ENCODE results near the gene TUBG1.
A peak's percentile ranks its signal among the peaks of the same experiment; 100 is the strongest.
"Not testable (repeated sequence)": the region's sequence is repeated elsewhere in the genome, so short reads cannot be mapped to it uniquely, and the experiment has no call there.

TUBG1 gene

DNA sequence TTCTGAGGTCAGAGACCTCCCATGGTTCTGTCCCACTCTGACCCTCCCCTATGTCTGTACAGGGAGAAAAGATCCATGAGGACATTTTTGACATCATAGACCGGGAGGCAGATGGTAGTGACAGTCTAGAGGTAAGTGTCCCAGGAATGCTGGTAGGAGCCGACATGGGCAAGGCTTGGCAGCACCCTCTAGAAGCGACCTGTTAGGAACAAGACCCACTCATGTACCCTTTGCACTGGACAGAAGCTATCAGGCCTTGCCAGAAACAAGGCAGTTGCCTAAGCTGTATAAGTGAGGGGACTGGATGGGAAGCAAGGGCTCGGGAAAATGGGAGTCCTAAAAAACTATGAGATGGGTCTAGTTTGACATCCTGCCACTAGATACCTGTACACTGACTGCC, 2.5 kb downstream of the TUBG1 start:
- TF ChIP-seq TAF1 (IDR thresholded peaks at IDR 0.05; ENCODE audit: borderline replicate concordance, low read depth, low read length) (no peak), POLR2AphosphoS5 (IDR thresholded peaks at IDR 0.05; ENCODE audit: low read depth, low read length) (no peak), POLR2A (IDR thresholded peaks at IDR 0.05; ENCODE audit: low read depth, low read length) (no peak)
- FAIRE-seq (peak; percentile 30), DNase-seq (ENCODE audit: insufficient read length) (no peak)

DNA sequence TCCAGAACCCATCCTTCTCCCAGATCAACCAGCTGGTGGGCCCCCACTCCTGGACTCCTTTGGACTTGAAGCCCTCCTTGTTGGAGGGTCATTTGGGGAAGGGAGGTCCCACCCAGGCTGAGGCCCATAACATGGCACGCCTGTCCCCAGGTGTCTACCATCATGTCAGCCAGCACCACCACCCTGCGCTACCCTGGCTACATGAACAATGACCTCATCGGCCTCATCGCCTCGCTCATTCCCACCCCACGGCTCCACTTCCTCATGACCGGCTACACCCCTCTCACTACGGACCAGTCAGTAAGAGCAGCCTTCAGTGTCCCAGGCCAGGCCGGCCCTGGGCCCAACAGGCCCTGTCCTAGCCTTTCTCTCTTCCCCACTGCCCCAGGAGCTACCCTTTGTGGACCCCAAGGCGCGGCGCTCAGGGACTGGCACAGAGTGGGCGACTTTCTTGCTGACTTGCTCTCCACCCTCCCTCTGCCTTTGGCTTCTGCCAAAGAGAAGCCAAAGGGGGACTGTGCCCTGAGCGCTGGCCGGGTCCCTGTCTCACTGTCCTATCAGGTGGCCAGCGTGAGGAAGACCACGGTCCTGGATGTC, 4.3 kb downstream of the TUBG1 start:
- FAIRE-seq: no peak
- DNase-seq (ENCODE audit: insufficient read length): no peak
- TF ChIP-seq POLR2AphosphoS5 (IDR thresholded peaks at IDR 0.05; ENCODE audit: low read depth, low read length) (no peak), TAF1 (IDR thresholded peaks at IDR 0.05; ENCODE audit: borderline replicate concordance, low read depth, low read length) (no peak), POLR2A (IDR thresholded peaks at IDR 0.05; ENCODE audit: low read depth, low read length) (no peak)

- TF ChIP-seq POLR2A (IDR thresholded peaks at IDR 0.05; ENCODE audit: low read depth, low read length) (no peak; the same call in 1 of the 2 replicates), TAF1 (IDR thresholded peaks at IDR 0.05; ENCODE audit: borderline replicate concordance, low read depth, low read length) (no peak), POLR2AphosphoS5 (IDR thresholded peaks at IDR 0.05; ENCODE audit: low read depth, low read length) (no peak)
- peak; percentile 29 for DNase-seq (ENCODE audit: insufficient read length)
- peak; percentile 77 for FAIRE-seq
These were observed 8.5 kb downstream of the TUBG1 start for GRCh38 chr17:42617956-42618431.

DNA sequence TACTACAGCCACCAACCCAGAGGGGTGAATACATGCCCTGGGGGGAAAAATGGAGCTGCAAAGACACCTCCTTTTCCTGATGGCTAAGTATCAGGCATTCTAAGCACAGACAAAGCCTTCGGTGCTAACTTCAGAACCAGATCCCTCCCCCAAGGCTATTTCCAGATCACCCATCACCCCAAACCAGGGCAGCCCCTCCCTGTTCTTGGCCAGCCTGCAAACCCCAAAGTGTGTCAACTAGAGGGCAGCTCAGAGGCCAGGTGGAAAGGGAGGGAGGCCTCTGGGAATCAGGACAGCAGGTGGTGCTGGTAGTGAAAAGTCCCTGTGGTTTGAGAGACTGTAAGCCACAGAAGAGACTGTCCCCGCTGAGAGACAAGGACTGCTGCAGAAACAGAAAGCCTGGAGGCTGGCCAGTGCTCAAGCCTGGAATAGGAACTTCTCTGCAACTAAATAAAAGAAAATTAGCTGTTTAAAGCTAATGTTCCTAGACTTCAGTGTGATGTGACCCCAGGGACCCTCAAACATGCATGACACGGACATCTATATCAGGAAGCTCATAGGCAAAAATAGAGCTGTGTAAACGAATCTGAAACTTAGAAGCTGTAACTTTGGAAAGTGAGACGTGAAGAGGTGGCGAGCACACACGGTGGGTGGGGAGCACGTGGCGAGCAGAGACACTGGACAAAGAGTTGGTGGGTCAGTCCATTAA, 9.1 kb downstream of the TUBG1 start:
- FAIRE-seq: peak; percentile 91
- DNase-seq (ENCODE audit: insufficient read length): peak; percentile 68
- TF ChIP-seq TAF1 (IDR thresholded peaks at IDR 0.05; ENCODE audit: borderline replicate concordance, low read depth, low read length): no peak
- TF ChIP-seq POLR2A (IDR thresholded peaks at IDR 0.05; ENCODE audit: low read depth, low read length): no peak
- TF ChIP-seq POLR2AphosphoS5 (IDR thresholded peaks at IDR 0.05; ENCODE audit: low read depth, low read length): no peak

GRCh38 chr17:42621987-42622386, 12.5 kb downstream of the TUBG1 start:
- FAIRE-seq; DNase-seq (ENCODE audit: insufficient read length): not testable (repeated sequence)

DNA sequence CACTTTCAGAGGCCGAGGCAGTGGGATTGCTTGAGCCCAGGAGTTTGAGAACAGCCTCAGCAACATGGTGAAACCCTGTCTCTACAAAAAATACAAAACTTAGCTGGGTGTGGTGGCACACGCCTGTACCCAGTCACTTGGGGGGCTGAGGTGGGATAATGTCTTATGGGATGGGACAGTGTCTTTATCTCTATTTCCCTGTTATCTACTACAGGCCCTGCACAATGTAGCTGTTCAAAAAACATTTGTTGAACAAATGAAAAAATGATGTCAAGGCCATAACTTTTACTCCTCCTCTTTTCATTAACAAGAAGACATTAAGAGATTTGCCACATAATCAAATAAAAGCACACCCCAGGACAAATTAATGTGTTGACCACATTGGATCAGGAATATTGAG, 13.8 kb downstream of the TUBG1 start:
- DNase-seq (ENCODE audit: insufficient read length) (no peak), FAIRE-seq (no peak)
- TF ChIP-seq POLR2AphosphoS5 (IDR thresholded peaks at IDR 0.05; ENCODE audit: low read depth, low read length) (no peak), TAF1 (IDR thresholded peaks at IDR 0.05; ENCODE audit: borderline replicate concordance, low read depth, low read length) (no peak), POLR2A (IDR thresholded peaks at IDR 0.05; ENCODE audit: low read depth, low read length) (no peak)

- no peak for DNase-seq (ENCODE audit: insufficient read length)
- TF ChIP-seq POLR2A (IDR thresholded peaks at IDR 0.05; ENCODE audit: low read depth, low read length) (no peak), TAF1 (IDR thresholded peaks at IDR 0.05; ENCODE audit: borderline replicate concordance, low read depth, low read length) (no peak), POLR2AphosphoS5 (IDR thresholded peaks at IDR 0.05; ENCODE audit: low read depth, low read length) (no peak)
- FAIRE-seq: no peak
These were observed 14.5 kb downstream of the TUBG1 start for GRCh38 chr17:42623732-42624596.

DNA sequence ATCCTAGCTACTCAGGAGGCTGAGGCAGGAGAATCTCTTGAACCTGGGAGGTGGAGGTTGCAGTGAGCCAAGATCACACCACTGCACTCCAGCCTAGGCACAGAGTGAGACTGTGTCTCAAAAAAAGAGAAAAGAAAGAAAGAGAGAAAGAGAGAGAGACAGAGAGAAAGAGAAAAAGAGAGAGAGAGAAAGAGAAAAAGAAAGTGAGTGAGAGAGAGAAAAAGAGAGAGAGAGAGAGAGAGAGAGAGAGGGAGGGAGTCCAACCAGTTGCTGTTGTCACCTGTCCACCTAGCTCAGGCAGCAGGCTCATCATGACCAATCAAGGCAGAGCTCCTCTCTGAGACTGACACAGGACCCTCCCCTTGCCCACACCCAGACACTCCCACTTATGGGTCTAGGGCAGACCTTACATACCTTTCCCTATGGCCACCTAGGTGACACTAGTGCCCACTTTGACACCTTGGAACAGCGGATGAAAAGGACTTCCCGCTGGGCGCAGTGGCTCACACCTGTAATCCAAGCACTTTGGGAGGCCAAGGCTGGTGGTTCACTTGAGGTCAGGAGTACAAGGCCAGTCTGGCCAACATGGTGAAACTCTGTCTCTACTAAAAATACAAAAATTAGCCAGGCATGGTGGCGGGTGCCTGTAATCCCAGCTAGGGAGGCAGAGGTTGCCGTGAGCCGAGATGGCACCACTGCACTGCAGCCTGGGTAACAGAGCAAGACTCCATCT, 17.7 kb downstream of the TUBG1 start:
- FAIRE-seq; DNase-seq (ENCODE audit: insufficient read length): not testable (repeated sequence)

GRCh38 chr17:42629411-42630009, 20.0 kb downstream of the TUBG1 start:
- DNase-seq (ENCODE audit: insufficient read length) (no peak), FAIRE-seq (no peak)
- TF ChIP-seq POLR2A (IDR thresholded peaks at IDR 0.05; ENCODE audit: low read depth, low read length) (no peak), TAF1 (IDR thresholded peaks at IDR 0.05; ENCODE audit: borderline replicate concordance, low read depth, low read length) (no peak), POLR2AphosphoS5 (IDR thresholded peaks at IDR 0.05; ENCODE audit: low read depth, low read length) (no peak)

- TF ChIP-seq TAF1 (IDR thresholded peaks at IDR 0.05; ENCODE audit: borderline replicate concordance, low read depth, low read length) (no peak), POLR2A (IDR thresholded peaks at IDR 0.05; ENCODE audit: low read depth, low read length) (no peak)
- DNase-seq (ENCODE audit: insufficient read length): no peak
- FAIRE-seq: no peak
These were observed 23.5 kb downstream of the TUBG1 start for GRCh38 chr17:42632949-42633444.

All from GM12892 (cell line).